Activated gamma-delta T cell treated with Interleukin-2 at 50 U/mL for 16 hours (primary cell): Measurements from ENCODE around the gene UNK.
"Not testable (repeated sequence)": the region's sequence is repeated elsewhere in the genome, so short reads cannot be mapped to it uniquely, and the experiment has no call there.

Source experiments
- DNase-seq: peaks from one replicate; pipeline ENCODE4 v3.0.0-alpha.2; 2020

The UNK gene

DNA sequence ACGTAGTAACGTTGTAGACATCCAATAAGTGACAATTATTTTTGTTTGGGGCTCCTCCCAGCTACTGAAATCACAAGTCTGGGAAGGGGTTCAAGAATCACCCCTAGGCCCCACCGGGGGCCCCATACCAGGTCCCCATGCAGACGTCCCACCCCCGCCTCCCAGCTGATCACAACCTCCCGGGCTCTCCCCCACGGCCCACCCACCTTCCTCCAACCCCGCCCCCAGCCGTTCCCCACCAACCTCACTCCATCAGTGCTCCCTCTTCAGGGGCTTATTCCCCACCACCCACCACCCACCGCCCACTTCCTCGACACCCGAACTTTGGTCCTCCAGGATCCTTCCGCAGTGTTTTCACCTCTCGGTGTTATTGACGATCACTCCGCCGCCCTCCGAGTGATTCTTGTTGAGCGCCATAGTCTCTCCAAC, 70.3 kb downstream of the UNK start:
- no peak for DNase-seq

DNA sequence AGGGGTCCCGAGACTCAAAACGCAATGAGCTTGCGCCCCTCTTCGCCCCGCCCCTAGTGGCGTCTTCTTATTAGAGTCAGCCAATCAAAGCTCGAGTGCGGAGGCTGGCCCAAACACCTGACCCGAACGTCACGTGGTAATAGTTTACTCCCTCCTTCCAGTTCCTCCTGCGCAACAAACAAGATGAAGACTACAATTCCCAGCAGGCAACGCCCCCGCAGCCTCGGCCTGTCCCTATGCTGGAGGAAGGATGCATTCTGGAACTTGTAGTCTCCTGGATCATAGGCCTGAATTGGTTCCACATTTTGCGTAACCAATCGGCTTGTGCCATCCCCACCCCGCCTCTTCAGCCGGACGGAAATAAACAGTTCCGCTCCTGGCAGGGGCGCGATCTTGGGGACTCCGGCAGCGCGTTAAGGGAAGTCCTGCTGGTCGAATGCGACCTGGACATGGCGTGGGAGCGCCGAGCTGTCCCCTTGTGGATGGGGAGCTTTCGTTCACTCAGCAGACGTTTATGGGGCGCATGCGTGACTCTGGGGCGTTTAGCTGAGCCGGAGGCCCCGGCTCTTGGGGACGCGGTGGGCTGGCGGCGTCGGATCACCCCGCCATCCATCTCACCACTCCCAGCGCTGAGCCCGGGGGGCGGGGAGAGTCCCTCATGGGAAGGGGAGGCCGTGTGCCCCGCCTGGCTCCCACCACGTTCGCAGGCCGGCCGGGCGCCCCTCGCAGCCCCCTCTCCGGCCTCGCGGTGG, 70.9 kb downstream of the UNK start, which contains the start of gene WBP2:
WBP2 (minus strand) TSS at position 26 of the 752 bp plus-strand sequence. CDS start 38 bp downstream, outside the sequence.
- peak; percentile 96 for DNase-seq

DNA sequence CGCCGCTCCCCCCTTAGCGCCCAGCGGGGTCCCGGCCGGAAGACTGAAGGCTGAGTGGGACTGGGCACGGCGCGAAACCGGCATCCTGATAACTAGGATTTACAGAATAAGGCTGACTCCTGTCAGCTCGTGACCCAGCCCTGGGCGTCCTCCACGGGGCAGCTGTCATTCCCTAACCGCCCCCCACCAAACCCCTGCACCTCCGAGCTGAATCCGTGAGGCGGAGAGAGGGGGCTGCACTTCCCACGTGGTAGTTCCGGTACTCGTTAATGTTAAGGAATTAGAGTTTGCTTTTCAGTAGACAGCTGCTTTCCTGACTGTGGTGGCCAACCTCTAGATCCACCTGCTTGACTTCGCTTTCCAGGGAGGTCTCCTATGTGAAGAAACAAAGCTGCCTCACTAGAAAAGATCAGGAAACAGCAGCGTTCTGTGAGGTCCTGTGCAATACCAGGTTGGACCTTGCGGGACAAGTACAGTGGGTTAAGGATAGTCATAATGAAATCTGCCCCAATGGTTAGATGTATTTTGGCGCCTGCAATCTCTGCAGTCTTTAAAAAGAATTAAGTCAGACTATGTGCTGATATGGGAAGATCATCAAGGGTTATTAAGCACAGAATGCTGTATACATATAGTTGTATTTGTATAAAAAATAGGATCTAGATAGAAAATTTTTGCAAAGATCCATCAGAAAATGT, 71.6 kb downstream of the UNK start:
- peak; percentile 44 for DNase-seq

DNA sequence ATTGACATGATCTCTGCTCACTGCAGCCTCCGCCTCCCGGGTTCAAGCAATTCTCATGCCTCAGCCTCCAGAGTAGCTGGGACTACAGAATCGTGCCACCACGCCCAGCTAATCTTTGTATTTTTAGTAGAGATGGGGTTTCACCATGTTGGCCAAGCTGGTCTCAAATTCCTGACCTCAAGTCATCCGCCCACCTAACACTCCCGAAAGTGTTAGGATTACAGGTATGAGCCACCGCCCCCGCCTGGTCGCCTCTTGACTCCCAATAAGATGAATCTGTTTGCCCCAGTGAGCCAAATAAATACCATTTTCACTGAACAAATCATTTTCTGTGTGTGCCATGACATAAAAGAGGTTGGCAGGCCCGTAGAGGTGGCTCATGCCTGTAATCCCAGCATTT, 74.8 kb downstream of the UNK start:
- DNase-seq, result not testable (repeated sequence)

DNA sequence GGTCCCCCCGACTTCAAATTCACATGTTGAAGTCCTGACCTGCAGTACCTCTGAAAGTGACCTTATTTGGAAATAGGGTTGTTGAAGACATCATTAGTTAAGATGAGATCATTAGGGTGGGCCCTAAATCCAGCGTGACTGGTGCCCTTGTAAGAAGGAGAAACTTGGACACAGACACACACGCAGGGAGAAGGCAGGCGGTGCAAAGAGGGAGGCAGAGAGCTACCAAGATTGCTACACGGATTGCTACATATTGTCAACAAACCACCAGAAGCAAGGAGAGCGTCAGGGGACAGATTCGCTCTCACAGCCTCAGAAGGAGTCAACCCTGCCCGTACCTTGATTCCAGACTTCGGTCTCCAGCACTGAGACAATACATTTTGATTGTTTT, 77.3 kb downstream of the UNK start:
- DNase-seq, result no peak

DNA sequence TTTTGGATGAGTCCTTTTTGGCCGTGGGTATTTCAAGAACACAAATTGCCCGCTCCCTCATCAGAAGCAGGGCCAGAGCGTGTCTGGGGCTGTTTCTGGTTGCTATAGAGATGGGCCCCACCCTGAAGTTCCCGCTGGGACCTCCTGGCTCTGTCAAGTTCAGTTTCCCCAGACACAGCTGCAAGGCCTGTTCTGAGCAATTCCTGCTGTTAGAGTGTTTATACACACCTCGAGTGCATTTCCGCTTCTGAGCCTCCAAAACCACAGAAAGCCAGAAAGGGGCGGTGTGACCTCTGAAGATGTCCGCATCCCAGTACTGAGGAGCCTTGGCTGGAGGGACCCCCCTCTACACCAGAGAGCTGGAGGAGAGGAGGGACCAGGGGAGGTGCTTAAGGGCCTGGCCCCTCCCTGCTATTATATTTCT, 79.9 kb downstream of the UNK start:
- DNase-seq, result peak; percentile 49

DNA sequence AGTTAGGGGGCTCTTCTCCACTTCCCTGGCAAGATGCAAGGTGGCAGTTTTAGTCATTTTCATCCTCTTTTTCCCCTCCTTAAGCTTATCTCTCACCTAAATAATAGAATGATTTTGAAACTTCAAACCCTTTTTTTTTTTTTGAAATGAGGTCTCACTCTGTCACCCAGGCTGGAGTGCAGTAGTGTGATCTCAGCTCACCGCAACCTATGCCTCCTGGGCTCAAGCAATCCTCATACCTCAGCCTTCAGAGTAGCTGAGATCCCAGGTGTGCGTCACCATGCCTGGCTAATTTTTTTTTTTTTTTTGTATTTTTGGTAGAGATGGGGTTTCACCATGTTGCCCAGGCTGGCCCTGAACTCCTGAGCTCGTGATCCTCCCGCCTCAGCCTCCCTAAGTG, 80.3 kb downstream of the UNK start:
- not testable (repeated sequence) for DNase-seq

DNA sequence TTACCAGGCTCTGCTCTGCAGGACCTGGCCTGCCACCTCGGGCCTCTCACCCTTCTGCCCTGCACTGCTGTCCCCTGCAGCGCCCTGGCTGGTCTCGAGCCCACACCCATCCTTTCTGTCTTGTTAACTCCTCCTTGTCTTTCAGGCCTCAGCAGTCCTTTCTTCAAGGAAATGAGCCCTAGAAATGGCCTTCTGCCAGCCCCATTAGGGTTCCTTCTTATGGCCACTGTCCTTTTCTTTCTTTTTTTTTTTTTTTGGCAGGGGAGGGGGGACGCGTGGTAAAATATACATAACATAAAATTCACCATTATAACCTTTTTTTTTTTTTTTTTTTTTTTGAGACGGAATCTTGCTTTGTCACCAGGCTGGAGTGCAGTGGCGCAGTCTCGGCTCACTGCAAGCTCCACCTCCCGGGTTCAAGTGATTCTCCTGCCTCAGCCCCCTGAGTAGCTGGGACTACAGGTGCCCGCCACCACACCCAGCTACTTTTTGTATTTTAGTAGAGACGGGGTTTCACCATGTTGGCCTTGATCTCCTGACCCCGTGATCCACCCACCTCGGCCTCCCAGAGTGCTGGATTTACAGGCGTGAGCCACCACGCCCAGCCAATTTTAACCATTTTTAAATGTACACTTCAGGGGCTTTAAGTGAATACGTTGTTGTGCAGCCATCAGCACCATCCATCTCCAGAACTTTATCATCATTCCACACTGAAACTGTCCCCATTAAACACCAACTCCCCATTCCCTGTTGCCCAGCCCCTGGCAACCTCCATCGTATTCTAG, 81.0 kb downstream of the UNK start:
- not testable (repeated sequence) for DNase-seq

DNA sequence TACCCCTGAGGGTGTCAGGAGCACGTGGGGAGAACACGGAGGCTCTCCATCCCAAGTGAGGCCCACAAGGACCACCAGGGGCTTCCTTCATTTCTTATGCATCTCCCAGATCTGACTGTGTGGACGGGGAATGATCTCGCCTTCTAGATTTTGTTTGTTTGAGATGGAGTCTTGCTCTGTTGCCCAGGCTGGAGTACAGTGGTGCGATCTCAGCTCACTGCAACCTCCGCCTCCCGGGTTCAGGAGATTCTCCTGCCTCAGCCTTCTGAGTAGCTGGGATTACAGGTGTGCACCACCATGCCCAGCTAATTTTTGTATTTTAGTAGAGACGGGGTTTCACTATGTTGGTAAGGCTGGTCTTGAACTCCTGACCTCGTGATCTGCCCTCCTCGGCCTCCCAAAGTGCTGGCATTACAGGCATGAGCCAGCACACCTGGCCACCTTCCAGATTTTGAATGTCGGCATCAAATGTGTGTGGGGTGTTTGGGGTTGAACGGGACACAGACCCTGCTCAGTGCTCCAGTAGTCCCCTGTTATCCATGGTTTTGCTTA, 84.2 kb downstream of the UNK start:
- not testable (repeated sequence) for DNase-seq

DNA sequence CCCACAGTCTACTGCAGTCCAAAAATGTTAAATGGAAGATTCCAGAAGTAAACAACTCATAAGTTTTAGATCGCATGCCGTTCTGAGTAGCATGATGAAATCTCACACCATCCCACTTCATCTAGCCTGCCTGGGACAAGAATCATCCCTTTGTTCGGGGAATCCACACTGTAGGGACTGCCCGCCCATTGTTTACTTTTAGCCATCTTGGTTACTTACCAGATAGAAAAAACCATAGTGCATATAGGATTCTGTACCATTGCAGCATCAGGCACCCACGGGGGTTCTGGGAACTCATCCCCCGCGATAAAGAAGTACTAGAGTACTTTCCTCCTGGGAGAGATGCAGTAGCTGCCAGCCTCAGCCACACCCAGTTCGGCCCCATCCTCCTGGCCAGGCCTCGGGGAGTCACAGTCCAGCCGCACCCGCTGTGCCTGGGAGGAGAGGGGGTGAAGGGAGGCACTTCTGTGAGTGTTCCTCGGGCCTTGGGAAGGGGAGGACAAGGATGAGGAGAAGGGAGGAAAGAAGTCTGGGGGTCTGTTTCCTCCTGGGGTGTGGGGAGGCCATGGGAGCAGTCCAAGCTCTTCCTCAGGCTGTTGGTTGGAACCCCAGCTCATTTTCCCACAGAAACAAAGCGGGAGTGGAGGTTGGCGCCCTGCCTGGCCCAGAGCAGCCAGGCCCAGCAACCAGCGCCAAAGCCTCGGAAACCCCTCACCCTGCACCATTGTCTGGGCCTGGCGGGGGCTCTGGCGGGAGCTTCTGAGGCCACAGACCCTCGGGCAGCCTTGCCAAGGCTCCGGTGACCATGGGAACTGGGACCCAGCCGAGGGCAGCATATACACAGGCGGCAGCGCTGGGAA, 84.9 kb downstream of the UNK start:
- no peak for DNase-seq

DNA sequence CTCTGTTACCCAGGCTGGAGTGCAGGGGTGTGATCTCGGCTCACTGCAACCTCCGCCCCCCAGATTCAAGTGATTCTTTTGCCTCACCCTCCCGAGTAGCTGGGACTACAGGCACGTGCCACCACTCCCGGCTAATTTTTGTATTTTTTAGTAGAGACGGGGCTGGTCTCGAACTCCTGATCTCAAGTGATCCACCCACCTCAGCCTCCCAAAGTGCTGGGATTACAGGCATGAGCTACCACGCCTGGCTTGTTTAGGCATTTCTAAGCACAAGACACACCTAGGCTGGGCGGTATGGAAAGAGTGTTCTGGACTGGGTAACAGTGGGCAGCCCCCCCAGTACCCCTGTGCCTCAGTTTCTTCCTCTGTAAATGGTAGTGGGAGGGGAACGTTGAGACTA, 85.6 kb downstream of the UNK start:
- DNase-seq, result not testable (repeated sequence)

DNA sequence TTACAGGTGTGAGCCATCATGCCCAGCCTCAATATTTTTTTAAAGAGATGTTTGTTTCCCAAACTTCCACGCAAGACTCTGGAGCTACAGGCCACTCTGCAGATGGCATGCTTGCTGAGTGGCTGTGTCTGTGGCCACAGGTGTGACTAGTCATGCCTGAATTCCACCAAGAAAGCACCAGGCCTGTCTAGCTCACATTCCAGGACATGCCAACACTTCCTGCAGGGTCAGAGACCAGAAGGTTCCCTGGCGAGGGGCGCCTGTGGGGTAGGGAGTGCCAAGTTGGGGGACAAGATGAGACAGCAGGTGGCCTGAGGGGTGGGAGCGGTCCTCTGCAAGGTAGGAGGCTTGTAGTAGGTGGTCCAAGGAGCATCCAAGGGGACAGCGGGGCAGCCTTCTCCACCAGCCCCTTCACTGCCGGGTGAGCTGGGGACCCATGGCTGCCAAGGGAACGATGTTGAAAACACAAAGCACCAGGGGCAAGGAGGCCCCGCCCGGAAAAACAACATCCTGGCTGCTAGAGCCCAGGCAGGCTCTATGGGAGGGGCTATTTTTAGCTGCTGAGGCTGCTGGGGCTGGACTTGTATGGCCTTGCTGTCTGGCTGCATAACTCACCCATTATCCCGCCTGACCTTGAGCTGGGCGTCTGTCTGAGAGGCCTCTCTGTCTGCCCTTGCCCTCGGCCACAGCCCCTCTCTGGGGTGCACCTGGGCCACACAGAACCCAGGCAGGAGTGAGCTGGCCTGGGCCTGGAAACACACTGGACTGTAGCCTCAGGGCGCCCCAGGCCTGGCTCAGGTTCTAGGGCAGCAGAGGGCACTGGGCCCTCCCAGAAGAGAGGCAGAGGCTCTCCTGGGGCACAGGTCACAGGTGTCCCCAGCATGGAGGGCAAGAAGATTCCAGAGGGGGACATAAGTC, 88.1 kb downstream of the UNK start:
- DNase-seq, result peak; percentile 65

DNA sequence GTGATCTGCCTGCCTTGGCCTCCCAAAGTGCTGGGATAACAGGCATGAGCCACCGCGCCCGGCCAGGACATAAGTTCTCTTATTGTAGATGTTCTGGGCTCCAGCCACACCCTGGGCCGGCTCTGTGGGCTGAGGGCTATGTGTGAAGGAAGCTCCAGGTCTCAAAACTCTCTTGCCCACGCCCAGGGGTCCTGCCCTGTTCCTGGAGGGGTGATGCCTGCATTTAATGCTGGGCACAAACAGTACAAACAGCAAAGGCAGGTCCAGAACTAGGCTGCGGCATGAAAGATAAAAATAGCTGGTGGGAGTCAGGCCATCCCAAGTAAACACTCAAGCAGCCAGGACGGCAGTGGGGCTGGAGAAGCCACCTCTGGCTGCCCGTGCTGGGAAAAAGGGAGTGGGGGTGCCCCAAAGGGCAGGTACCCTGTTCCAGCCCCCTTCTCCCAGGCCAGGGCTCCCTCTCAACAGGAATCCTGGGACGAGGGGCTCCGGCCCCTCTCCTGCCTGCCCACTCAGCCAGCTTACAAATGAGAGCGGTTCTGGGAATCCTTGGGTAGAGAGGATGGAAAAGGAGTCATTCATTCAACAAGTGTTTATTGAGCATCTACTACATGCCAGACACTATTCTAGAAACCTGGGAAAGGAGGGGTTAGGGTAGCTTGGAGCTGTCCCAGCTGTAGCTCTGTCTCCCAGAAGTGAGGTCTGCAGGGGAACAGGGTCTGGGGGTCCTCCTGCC, 89.1 kb downstream of the UNK start:
- no peak for DNase-seq

DNA sequence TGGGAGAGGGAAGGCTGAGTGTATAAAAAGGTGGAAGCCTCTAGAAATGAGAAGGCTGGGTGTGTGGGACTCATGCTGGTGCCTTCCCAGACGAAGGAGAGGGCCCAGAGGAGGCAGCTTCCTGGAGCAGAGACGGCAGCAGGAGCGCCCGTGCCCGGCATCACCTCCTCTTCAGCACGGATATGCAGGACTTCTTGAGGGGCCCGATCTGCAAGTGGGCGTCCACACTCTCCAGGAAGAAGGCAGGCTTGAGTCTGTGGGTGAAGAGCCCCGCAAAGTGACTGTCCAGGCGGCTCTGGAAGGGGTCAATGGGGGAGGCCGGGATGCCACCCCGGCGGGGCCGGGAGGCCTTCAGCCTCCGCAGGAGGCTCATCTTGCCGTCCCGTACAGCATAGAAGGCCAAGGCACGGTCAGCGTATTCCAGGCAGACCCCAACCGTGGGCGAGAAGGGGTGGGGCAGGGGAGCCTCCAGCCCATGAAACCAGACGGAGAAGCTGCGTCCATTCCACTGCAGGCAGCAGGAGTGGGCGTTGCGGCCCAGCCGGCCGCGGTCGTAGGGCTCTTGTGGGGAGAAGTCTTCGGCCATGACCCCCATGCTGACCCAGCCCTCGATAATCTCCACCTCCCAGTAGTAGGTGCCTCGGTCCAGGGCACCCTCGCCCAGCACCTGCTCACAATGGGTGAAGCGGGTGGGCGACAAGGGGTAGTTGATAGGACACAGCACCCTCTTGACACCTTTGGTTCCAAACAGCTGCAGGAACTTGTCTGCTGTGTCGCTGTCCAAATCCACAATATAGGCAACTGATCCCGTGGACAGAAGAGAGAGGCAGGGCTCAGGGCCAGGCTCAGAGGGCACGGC, 89.9 kb downstream of the UNK start:
- DNase-seq, result no peak
